ENCODE results near the gene TGFBR3L. TPM values are rescaled to one million over a fixed set of nuclear protein-coding genes. Genes with fewer than 3 reads are reported as not detected.

The TGFBR3L gene
- total and polyA plus RNA-seq, 2 of the 8 experiments (the other 6 are each of a cell fraction or from before 2014, with no cell fraction given) = 3.1 to 3.7 TPM

- TF ChIP-seq YY1 (IDR thresholded peaks at IDR 0.05; ENCODE audit: low read depth, low read length) (no peak), CTBP2 (IDR thresholded peaks at IDR 0.05; ENCODE audit: borderline replicate concordance, insufficient read depth, insufficient read length, low read length) (no peak), POLR2AphosphoS5 (IDR thresholded peaks at IDR 0.05; ENCODE audit: low read depth, low read length) (no peak), USF2 (IDR thresholded peaks at IDR 0.05; ENCODE audit: low read length) (no peak), RXRA (IDR thresholded peaks at IDR 0.05; ENCODE audit: insufficient read depth, low read depth, low read length) (no peak), EZH2 (IDR thresholded peaks at IDR 0.05; ENCODE audit: low read depth, low read length, severe bottlenecking) (no peak)
Observed at GRCh38 chr19:7914099-7914498, 531 bp upstream of the TGFBR3L start (continued).

Data from H1 (cell line).